ENCODE results near the gene ZDHHC19.
A peak's percentile ranks its signal among the peaks of the same experiment; 100 is the strongest.

ZDHHC19 gene

DNA sequence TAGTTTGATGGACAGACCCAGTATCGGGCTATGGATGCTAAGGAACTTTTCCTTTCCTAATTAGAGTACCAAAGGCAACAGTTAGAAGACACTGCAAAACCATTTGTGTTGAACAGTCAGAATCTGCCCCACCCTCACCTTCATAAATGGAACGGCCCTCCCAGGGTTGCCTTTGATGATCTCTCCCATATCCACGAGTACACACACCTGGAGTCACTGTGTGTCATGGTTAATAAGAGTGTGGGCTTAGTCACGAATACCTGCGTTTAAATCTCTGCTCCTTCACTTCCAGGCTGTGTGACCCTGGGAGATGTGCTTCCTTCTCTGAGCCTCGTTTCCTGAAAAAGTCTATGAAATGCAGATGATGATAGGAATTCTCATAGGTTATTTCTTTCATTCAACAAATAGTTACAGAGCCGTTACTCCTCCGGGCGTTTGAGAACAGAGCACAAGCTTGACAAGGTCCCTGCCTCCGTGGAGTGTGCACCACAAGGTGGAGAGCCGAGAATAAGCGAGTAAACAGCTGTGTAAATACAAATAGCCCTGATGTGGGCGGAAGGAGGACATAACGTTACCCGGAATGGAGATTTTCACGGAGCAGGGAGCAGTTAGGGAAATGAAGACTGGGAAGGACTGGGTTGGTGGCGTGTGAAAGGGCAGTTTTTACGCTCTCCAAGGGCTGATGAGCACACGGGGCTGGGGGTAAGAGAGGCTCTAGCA, 11.8 kb upstream of the ZDHHC19 start:
- H3K4me3 ChIP-seq (replicated peaks; ENCODE audit: low read depth, low read length): no peak overlapping the region
- DNase-seq (ENCODE audit: extremely low read depth, low read depth): no peak
- TF ChIP-seq, protein P1, sequence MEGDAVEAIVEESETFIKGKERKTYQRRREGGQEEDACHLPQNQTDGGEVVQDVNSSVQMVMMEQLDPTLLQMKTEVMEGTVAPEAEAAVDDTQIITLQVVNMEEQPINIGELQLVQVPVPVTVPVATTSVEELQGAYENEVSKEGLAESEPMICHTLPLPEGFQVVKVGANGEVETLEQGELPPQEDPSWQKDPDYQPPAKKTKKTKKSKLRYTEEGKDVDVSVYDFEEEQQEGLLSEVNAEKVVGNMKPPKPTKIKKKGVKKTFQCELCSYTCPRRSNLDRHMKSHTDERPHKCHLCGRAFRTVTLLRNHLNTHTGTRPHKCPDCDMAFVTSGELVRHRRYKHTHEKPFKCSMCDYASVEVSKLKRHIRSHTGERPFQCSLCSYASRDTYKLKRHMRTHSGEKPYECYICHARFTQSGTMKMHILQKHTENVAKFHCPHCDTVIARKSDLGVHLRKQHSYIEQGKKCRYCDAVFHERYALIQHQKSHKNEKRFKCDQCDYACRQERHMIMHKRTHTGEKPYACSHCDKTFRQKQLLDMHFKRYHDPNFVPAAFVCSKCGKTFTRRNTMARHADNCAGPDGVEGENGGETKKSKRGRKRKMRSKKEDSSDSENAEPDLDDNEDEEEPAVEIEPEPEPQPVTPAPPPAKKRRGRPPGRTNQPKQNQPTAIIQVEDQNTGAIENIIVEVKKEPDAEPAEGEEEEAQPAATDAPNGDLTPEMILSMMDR (IDR thresholded peaks at IDR 0.05; ENCODE audit: low read depth, low read length, missing control alignments): no peak

DNA sequence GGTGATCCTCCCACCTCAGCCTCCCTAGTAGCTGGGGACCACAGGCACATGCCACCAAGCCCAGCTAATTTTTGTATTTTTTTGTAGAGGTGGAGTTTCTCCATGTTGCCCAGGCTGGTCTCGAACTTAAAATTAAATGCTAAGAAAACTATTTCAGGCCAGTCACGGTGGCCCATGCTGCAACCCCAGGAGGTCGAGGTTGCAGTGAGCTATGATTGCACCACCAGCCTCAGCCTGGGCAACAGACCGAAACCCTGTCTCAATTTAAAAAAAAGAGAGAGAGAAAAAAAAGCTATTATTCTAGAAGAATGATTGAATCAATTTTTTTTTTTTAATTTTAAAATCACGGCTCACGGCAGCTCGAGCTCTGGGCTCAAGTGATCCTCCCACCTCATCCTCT, 9.8 kb upstream of the ZDHHC19 start:
- TF ChIP-seq, protein P1 (IDR thresholded peaks at IDR 0.05; ENCODE audit: low read depth, low read length, missing control alignments): no peak
- no peak overlapping the region for H3K4me3 ChIP-seq (replicated peaks; ENCODE audit: low read depth, low read length)
- no peak for DNase-seq (ENCODE audit: extremely low read depth, low read depth)

DNA sequence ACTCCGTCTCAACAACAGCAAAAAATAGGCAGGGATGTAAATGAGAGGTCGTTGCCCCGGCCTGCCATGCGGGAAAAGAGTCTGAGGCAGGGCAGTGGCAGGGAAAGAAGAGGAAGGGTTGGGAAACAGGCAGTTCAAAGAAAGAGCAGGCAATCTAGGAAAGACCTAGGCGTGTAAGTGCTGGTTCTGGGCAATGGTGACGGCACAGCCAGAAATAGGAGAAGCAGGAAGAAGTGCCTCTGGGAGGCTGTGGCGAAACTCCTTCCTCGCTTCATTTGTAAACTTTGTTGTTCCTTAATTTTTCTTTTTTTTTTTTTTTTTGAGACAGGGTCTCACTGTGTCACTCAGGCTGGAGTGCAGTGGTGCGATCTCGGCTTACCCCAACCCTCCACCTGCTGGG, 9.4 kb upstream of the ZDHHC19 start:
- TF ChIP-seq, protein P1 (IDR thresholded peaks at IDR 0.05; ENCODE audit: low read depth, low read length, missing control alignments): no peak
- no peak for DNase-seq (ENCODE audit: extremely low read depth, low read depth)
- H3K4me3 ChIP-seq (replicated peaks; ENCODE audit: low read depth, low read length): no peak overlapping the region

DNA sequence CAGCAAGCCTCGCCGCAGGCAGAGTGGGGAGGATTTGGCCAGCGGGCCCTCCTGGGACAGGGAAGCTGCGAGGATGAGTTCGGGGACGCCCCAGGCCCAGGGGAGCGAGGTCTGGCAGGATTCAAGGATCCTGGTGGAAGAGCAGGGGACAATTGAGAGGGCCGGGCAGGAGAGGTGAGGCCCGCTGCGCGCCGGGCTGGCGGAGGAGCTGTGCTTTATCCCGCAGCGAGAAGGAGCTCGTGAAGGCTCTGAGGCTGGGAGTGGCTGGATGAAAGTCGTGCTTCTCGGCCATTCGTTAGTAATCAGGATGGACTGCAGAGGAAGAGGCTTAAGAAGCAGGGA, 8.7 kb upstream of the ZDHHC19 start:
- TF ChIP-seq, protein P1 (IDR thresholded peaks at IDR 0.05; ENCODE audit: low read depth, low read length, missing control alignments): no peak
- no peak for DNase-seq (ENCODE audit: extremely low read depth, low read depth)
- H3K4me3 ChIP-seq (replicated peaks; ENCODE audit: low read depth, low read length): no peak overlapping the region

DNA sequence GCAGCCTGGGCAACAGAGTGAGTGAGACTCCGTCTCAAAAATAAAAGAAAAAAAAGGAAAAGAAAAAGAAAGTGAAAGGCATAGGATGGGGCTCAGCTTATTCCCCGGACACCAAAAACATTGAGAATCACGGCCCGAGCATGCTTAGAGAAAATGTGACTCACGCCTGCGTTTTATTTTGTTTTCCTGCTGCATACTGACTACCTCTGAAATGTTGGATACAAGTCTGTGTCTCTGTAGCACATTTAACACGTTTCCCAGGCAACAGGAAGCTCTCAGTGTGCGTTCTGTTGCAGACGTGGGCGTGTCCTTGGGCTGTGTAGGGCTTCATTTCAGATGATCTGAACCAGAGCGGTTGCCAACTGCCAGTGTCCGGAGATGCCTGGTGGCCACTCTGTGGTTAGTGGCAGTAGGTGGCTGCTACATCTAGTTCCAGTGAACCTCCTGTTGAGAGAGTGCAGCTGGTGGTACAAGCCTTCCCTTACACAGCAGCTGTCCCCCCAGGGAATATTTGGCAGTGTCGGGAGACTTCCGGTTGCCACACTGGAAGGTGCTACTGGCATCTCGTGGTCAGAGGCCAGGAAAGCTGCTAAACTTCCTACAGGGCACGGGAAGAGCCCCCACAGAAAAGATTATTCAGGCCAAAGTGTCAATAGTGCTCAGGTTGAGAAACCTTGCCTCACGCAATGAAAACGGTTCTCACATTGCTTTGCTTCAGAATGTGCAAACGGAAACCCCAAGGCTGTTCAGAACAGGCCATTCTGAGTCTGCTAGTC, 8.2 kb upstream of the ZDHHC19 start:
- TF ChIP-seq, protein P1 (IDR thresholded peaks at IDR 0.05; ENCODE audit: low read depth, low read length, missing control alignments): no peak
- DNase-seq (ENCODE audit: extremely low read depth, low read depth): peak; percentile 89
- H3K4me3 ChIP-seq (replicated peaks; ENCODE audit: low read depth, low read length): peak overlapping the region; percentile 13

DNA sequence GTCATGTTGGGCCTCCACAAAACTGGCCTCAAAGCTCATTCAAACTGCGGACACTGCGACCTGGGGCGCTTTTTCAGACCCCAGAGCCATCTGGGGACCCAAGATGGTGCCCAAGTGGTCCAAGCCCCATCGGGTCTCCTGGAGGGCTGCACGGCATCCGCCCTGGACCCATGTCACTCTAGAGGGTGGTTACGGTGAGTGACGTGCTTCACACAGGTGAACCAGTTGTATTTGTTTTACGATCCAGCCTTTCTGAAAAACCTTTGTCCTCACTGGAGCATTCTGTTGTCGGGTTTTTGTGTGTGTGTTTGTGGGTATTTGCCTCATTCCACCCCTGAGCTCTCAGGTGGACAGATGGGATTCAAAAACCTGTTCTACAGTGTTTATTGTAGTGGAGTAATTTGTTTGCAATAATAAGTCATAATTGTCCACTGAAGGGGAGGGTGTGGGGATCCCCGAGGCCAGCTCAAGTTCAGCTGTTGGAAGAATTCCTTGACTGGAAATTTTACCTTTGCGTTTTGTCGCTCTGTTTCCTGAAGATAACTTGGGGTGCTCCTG, 7.0 kb upstream of the ZDHHC19 start:
- H3K4me3 ChIP-seq (replicated peaks; ENCODE audit: low read depth, low read length): no peak overlapping the region
- DNase-seq (ENCODE audit: extremely low read depth, low read depth): no peak
- TF ChIP-seq, protein P1 (IDR thresholded peaks at IDR 0.05; ENCODE audit: low read depth, low read length, missing control alignments): no peak

Measured in HFF-Myc (cell line).